MCF 10A (cell line): ENCODE measurements around the gene ACADVL. TPM values are rescaled to one million over a fixed set of nuclear protein-coding genes. Genes with fewer than 3 reads are reported as not detected.

Experiments used
- BruUV-seq: library from RNA; stranded (reverse); fragments of 400-500 nt; replicated peaks from 2 replicates; lab custom pipeline; 2021; lab: Mats Ljungman, UMichigan
- CTCF ChIA-PET: fragments of 300-600 bp; sonication (Branson Sonifier 250); formaldehyde crosslinking; extraction: SDS; loops from one replicate; lab custom pipeline; 2021; ENCODE audit warnings: antibody characterized with exemption, inconsistent platforms; lab: Yijun Ruan, JAX
- POLR2A ChIA-PET: fragments of 300-600, 350-650 bp; sonication (Branson Sonifier 250); formaldehyde crosslinking; extraction: SDS; loops from one replicate; lab custom pipeline; 2020; ENCODE audit warnings: antibody characterized with exemption, inconsistent platforms; lab: Yijun Ruan, JAX
- DNase-seq: peaks from one replicate; pipeline ENCODE4 v3.0.0-alpha.2; 2018; ENCODE audit not compliant: unreplicated experiment
- H3K27ac Mint-ChIP-seq: one replicate; pipeline ENCODE4 v1.8.0; 2022; ENCODE audit warnings: mild to moderate bottlenecking, low read depth, mixed read lengths; ENCODE audit not compliant: unreplicated experiment
- H3K27me3 Mint-ChIP-seq: one replicate; pipeline ENCODE4 v1.8.0; 2022; ENCODE audit warnings: mixed read lengths; ENCODE audit not compliant: insufficient read depth, unreplicated experiment
- H3K36me3 Mint-ChIP-seq: one replicate; pipeline ENCODE4 v1.8.0; 2022; ENCODE audit warnings: mild to moderate bottlenecking, moderate library complexity, mixed read lengths; ENCODE audit not compliant: insufficient read depth, unreplicated experiment
- H3K4me1 Mint-ChIP-seq: one replicate; pipeline ENCODE4 v1.8.0; 2022; ENCODE audit warnings: mixed read lengths; ENCODE audit not compliant: insufficient read depth, unreplicated experiment
- H3K4me3 Mint-ChIP-seq: one replicate; pipeline ENCODE4 v1.8.0; 2022; ENCODE audit warnings: mild to moderate bottlenecking, moderate library complexity, mixed read lengths; ENCODE audit not compliant: unreplicated experiment
- H3K9me3 Mint-ChIP-seq: one replicate; pipeline ENCODE4 v1.8.0; 2022; ENCODE audit warnings: mixed read lengths; ENCODE audit not compliant: unreplicated experiment
- intact Hi-C: fragments of 100-400 bp; cut with micrococcal nuclease; formaldehyde crosslinking; loops from 2 replicates; pipeline ENCODE4 v1.14.1; 2022
- total RNA-seq: library from RNA; stranded (reverse); gene quantifications from 2 replicates; pipeline ENCODE4 v1.2.3, GENCODE V29; 2022
- TF ChIP-seq, protein P1 (sequence below): fragments of 200-600 bp; IDR thresholded peaks from one replicate; pipeline ENCODE4 v1.8.0; 2022; ENCODE audit warnings: antibody characterized with exemption, mild to moderate bottlenecking; ENCODE audit not compliant: unreplicated experiment

ACADVL gene
- total RNA-seq, 1 experiment from 2014 or later = 413 TPM

DNA sequence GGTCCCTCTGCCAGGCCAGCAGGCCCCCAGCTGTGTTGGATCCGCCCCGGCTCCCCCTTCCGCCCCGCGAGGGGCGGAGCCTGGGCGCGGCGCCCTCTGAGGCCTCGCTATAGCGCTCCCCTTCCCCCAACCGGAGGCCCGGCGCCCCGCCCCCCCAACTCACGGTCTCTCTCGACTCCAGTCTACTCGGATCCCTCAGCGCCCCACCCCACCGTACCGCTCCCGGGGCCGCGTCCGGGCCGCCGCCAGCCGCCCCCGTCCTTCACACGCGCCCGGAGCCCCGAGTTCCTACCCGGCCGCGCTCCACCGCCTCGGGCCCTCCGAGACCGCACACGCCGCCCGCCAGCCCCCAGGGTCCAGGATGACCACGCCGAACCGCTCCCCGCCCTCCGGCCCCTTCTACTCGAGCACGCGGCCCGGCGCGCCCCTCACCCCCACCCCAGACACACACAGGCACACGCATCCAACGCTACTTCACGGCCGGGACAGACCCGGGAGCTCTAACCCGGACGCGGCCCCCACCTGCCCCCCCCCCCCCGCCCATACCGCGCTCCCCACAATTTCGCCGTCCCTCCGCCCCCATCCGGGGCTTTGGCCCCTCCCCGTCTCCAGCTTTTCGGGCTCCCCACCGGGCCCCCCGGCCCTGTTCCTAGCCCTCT is 18.2 kb downstream of the ACADVL start:
- POLR2A ChIA-PET = interaction anchor here (0.6 to 14.3 kb wide), 12 partner anchors 12 to 448 kb away, joined by 3 to 278 read pairs (median 5); partner anchors contain the start of genes ACADVL, CTDNEP1, DLG4 and ELP5
- BruUV-seq = no TSS peak
- no peaks in the 10 kb centered on the region for H3K9me3 Mint-ChIP-seq
- intact Hi-C loops = no loop called here
- DNase-seq = peak; percentile 62
- no peaks in the 10 kb centered on the region for H3K27me3 Mint-ChIP-seq
- H3K4me3 Mint-ChIP-seq = peak overlapping the region; percentile 100
- H3K36me3 Mint-ChIP-seq = peaks cover 88% of the 10 kb centered on the region
- peaks cover 41% of the 10 kb centered on the region for H3K4me1 Mint-ChIP-seq
- TF ChIP-seq, protein P1, sequence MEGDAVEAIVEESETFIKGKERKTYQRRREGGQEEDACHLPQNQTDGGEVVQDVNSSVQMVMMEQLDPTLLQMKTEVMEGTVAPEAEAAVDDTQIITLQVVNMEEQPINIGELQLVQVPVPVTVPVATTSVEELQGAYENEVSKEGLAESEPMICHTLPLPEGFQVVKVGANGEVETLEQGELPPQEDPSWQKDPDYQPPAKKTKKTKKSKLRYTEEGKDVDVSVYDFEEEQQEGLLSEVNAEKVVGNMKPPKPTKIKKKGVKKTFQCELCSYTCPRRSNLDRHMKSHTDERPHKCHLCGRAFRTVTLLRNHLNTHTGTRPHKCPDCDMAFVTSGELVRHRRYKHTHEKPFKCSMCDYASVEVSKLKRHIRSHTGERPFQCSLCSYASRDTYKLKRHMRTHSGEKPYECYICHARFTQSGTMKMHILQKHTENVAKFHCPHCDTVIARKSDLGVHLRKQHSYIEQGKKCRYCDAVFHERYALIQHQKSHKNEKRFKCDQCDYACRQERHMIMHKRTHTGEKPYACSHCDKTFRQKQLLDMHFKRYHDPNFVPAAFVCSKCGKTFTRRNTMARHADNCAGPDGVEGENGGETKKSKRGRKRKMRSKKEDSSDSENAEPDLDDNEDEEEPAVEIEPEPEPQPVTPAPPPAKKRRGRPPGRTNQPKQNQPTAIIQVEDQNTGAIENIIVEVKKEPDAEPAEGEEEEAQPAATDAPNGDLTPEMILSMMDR = no peak
- CTCF ChIA-PET = interaction anchor here (1.6 kb wide), 1 partner anchor 192 kb away, joined by 4 read pairs; no protein-coding TSS in a partner anchor
- peak overlapping the region; percentile 91 for H3K27ac Mint-ChIP-seq

DNA sequence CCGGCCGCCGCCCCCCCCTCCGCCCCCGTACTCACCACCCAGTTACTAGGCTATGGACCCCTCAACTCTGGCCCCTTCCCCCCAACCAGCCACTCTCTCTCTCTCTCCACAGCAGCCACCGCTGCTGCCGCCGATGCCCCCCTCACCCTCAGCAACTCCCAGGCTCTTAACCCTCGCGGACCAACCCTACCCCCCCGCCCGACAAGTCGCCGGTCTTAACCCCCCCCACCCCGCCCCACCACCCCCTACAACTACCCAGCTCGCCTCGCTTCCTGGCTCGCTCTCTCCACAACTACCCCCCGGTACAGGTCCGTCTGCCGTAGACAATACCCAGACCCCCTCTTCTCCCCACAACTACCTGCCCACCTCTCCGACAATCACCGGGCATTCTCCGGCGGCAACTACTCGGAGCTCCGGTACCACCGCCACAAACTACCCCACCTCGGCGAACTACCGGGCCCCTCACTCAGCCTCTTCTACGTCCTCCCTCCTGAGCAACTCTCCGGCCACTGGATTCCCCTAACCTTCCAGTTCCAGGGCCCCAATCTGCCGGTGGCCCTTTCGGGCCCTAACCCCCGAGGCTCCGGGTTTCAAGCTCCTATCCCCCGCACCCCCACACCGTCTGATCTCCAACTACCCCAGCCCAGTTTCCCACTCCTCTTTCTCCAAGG is 18.8 kb downstream of the ACADVL start:
- ChIA-PET POLR2A (interaction anchor here (0.7 to 14.3 kb wide), 12 partner anchors 12 to 448 kb away, joined by 3 to 278 read pairs (median 5); partner anchors contain the start of genes ACADVL, CTDNEP1, DLG4 and ELP5), CTCF (interaction anchor here (0.6 to 1.1 kb wide), 3 partner anchors 18 to 311 kb away, joined by 3 to 4 read pairs (median 3); no protein-coding TSS in a partner anchor)
- no peaks in the 10 kb centered on the region for H3K27me3 Mint-ChIP-seq
- no peaks in the 10 kb centered on the region for H3K9me3 Mint-ChIP-seq
- peak overlapping the region; percentile 91 for H3K27ac Mint-ChIP-seq
- H3K4me3 Mint-ChIP-seq = peak overlapping the region; percentile 100
- TF ChIP-seq, protein P1 = no peak
- DNase-seq = no peak
- H3K36me3 Mint-ChIP-seq = peaks cover 88% of the 10 kb centered on the region
- intact Hi-C loops = no loop called here
- BruUV-seq = no TSS peak
- H3K4me1 Mint-ChIP-seq = peaks cover 46% of the 10 kb centered on the region

DNA sequence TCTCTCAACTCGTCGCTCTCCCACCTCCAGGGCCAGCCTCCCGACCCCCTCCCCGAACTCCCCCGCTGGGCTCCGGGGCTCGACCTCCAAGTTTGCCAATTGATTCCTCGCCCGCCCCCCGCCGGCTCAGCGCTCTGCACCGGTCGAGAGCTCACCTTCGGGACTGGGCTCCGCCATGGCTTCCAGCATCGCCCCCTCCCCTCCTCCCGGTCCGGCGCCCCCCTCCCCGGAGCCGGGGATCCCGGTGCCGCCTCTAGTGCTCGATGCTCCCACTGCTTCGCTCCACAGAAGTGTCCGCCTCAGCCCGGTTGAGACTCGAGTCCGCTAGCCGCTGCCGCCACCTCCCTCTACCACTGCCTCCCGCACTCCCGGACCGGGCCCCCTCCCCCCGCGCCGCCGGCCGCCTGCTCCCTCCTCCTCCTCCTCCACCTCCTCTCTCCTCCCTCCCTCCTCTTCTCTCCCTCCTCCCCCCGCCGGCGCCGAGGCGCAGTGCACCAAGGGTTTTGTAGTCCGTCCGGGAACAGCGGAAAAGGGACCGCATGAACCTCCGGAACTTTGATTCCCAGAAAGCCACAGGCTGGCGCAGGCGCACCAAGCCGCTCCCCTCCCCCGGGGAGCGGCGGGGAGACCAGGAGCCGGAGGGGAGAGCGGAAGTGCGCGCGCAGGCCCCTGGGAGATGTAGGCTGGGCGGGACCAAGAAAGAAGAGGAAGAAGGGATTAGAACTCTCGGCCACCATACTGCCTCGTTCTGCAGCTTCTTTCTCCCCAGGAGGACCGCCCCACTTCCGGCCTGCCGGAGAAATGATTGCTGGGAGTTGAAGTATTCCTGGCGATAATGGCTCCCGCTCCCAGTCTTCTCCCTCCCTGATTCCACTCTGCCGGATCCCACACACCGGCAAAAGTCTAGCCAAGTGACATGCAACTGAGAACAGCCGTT is 19.6 kb downstream of the ACADVL start, which contains the start of gene PHF23:
PHF23 (minus strand) TSS at position 367 of the 937 bp plus-strand sequence; CDS start at position 189, 178 bp downstream.
- intact Hi-C loops = no loop called here
- ChIA-PET POLR2A (interaction anchor here (0.6 to 14.3 kb wide), 16 partner anchors 8 to 448 kb away, joined by 3 to 278 read pairs (median 6); partner anchors contain the start of genes ACADVL, CTDNEP1, DLG4 and ELP5), CTCF (interaction anchor here (0.6 to 1.7 kb wide), 6 partner anchors 10 to 311 kb away, joined by 3 to 4 read pairs (median 3); no protein-coding TSS in a partner anchor)
- peak within 1 kb of the TSS; percentile 100 for H3K4me3 Mint-ChIP-seq
- H3K27me3 Mint-ChIP-seq = no peaks in the 10 kb centered on the region
- H3K4me1 Mint-ChIP-seq = peaks cover 47% of the 10 kb centered on the region
- peak within 1 kb of the TSS; percentile 91 for H3K27ac Mint-ChIP-seq
- DNase-seq = peak; percentile 99
- no TSS peak for BruUV-seq
- TF ChIP-seq, protein P1 = no peak
- peaks cover 89% of the 10 kb centered on the region for H3K36me3 Mint-ChIP-seq
- H3K9me3 Mint-ChIP-seq = no peaks in the 10 kb centered on the region
